ENCODE measurements around the gene PAQR5.
A peak's percentile ranks its signal among the peaks of the same experiment; 100 is the strongest.

The PAQR5 gene

DNA sequence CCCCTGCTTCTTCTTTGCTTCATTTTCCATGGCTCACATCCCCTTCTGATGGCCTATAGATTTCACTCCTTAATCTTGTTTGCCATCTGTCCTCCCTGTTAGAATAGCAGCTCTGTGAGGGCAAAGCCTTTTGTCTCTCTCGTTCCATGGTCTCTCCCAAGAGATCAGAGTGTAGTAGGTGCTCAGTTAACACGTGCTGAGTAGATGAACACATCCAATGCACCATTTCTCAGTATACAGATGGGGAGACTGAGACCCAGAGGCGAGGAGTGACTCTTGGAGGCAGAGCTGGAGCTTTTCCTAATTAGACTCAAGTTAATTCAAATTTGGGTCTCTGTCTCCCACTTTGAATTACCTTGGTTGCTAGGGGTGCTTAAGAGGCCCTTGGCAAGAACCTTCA, 4.2 kb downstream of the PAQR5 start:
- ATAC-seq (ENCODE audit: insufficient read depth, low read depth), result no peak
- no peak for DNase-seq
- Histone ChIP-seq H2AFZ (ENCODE audit: low read depth, low read length) (no peak overlapping the region), H3K9me3 (ENCODE audit: insufficient read depth, low read length, severe bottlenecking) (no peaks in the 10 kb centered on the region), H3K4me1 (ENCODE audit: insufficient read depth, low read length) (no peaks in the 10 kb centered on the region), H3K79me2 (ENCODE audit: insufficient read depth, low read length) (no peaks in the 10 kb centered on the region), H4K20me1 (ENCODE audit: insufficient read depth, low read length) (peaks cover under 1% of the 10 kb centered on the region; the same call in 1 of the 2 replicates), H3K27ac (ENCODE audit: low read length) (no peak overlapping the region), H3K4me2 (ENCODE audit: insufficient read depth, low read length) (no peak overlapping the region), H3K36me3 (ENCODE audit: insufficient read depth, low read length) (no peaks in the 10 kb centered on the region), H3K27me3 (ENCODE audit: insufficient read depth, low read length, poor library complexity) (no peaks in the 10 kb centered on the region), H3K4me3 (ENCODE audit: low read depth in 1 of 2, low read length in 2 of 2) (no peak overlapping the region), H3K9ac (ENCODE audit: low read depth, low read length) (no peak overlapping the region)
- no peak for TF ChIP-seq EZH2 (IDR thresholded peaks at IDR 0.05; ENCODE audit: borderline replicate concordance, low read depth, low read length, severe bottlenecking)
- TF ChIP-seq, protein P1, sequence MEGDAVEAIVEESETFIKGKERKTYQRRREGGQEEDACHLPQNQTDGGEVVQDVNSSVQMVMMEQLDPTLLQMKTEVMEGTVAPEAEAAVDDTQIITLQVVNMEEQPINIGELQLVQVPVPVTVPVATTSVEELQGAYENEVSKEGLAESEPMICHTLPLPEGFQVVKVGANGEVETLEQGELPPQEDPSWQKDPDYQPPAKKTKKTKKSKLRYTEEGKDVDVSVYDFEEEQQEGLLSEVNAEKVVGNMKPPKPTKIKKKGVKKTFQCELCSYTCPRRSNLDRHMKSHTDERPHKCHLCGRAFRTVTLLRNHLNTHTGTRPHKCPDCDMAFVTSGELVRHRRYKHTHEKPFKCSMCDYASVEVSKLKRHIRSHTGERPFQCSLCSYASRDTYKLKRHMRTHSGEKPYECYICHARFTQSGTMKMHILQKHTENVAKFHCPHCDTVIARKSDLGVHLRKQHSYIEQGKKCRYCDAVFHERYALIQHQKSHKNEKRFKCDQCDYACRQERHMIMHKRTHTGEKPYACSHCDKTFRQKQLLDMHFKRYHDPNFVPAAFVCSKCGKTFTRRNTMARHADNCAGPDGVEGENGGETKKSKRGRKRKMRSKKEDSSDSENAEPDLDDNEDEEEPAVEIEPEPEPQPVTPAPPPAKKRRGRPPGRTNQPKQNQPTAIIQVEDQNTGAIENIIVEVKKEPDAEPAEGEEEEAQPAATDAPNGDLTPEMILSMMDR (IDR thresholded peaks at IDR 0.05; ENCODE audit: borderline replicate concordance, extremely low read depth, low read length, poor library complexity, severe bottlenecking), result no peak

DNA sequence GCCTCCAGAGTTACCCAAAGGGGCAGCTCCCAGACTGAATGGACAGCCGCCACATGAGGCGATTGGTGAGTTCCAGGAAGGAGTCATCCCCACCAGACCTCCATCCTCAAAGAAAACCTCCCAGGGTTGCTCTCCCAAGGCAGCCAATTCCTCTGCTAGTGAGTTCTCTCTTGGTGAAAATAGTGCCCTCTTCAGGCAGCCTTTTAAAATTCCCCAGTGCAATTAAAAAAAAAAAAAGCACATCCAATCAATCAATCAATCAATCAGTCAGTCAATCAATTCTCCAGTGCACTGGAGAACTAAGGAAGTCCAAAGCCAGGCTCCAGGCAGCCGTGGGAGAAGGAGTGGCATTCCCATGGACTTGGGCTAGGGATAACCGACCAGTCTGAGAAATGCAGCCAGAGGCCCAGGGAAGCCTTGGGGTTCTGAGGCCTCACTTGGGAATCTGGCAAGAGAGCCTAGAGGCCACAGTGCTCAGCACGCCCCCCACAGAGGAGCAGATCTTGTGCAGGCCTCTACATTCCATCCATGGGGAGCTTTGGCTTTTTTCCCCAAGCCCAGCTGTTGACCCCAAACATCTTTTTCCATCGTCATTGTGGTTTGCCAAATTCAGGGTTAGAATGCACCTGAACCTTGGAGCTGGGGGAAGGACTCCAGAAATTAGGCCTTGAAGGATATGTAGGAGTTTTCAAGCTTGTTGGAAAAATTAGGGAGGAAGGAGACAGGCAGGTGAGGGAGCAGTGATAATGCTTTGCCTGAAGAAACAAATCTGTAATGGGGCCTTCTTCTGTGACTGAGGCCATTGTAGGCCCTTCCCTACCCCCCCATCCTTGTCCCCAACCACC, 4.8 kb downstream of the PAQR5 start:
- no peaks in the 10 kb centered on the region for H3K79me2 ChIP-seq (ENCODE audit: insufficient read depth, low read length)
- no peak for DNase-seq
- no peak overlapping the region for H3K4me2 ChIP-seq (ENCODE audit: insufficient read depth, low read length)
- no peak for ATAC-seq (ENCODE audit: insufficient read depth, low read depth)
- no peak overlapping the region for H2AFZ ChIP-seq (ENCODE audit: low read depth, low read length)
- TF ChIP-seq EZH2 (IDR thresholded peaks at IDR 0.05; ENCODE audit: borderline replicate concordance, low read depth, low read length, severe bottlenecking), result no peak
- TF ChIP-seq, protein P1 (IDR thresholded peaks at IDR 0.05; ENCODE audit: borderline replicate concordance, extremely low read depth, low read length, poor library complexity, severe bottlenecking), result peak; percentile 22
- H3K27ac ChIP-seq (ENCODE audit: low read length), result no peak overlapping the region
- no peak overlapping the region for H3K4me3 ChIP-seq (ENCODE audit: low read depth in 1 of 2, low read length in 2 of 2)
- no peaks in the 10 kb centered on the region for H3K9me3 ChIP-seq (ENCODE audit: insufficient read depth, low read length, severe bottlenecking)
- H3K36me3 ChIP-seq (ENCODE audit: insufficient read depth, low read length), result no peaks in the 10 kb centered on the region
- no peaks in the 10 kb centered on the region for H3K27me3 ChIP-seq (ENCODE audit: insufficient read depth, low read length, poor library complexity)
- no peak overlapping the region for H3K9ac ChIP-seq (ENCODE audit: low read depth, low read length)
- H3K4me1 ChIP-seq (ENCODE audit: insufficient read depth, low read length), result no peaks in the 10 kb centered on the region
- no peaks in the 10 kb centered on the region for H4K20me1 ChIP-seq (ENCODE audit: insufficient read depth, low read length)

DNA sequence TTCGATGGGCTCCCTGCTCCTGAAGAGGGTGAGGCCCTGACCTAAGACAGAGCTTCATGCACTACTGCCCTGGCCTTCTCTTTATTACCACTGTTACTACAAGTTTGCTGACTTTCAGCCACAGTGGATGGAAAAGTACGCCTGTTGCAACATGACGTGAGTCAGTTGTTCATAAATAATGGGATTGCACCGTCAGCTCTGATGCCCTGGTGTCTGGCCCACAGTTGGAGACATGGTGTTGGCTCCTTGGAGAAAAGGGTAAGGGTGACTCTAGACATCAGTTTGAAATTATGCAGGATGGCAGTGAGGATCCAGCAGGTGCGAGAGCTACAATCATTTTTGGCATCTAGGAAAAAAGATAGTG, 5.5 kb downstream of the PAQR5 start:
- Histone ChIP-seq H4K20me1 (ENCODE audit: insufficient read depth, low read length) (no peaks in the 10 kb centered on the region), H3K4me3 (ENCODE audit: low read depth in 1 of 2, low read length in 2 of 2) (no peak overlapping the region), H3K9me3 (ENCODE audit: insufficient read depth, low read length, severe bottlenecking) (no peaks in the 10 kb centered on the region), H3K36me3 (ENCODE audit: insufficient read depth, low read length) (no peaks in the 10 kb centered on the region), H3K9ac (ENCODE audit: low read depth, low read length) (no peak overlapping the region), H3K27me3 (ENCODE audit: insufficient read depth, low read length, poor library complexity) (no peaks in the 10 kb centered on the region), H3K4me2 (ENCODE audit: insufficient read depth, low read length) (no peak overlapping the region), H3K4me1 (ENCODE audit: insufficient read depth, low read length) (no peaks in the 10 kb centered on the region), H2AFZ (ENCODE audit: low read depth, low read length) (no peak overlapping the region), H3K27ac (ENCODE audit: low read length) (no peak overlapping the region), H3K79me2 (ENCODE audit: insufficient read depth, low read length) (no peaks in the 10 kb centered on the region)
- ATAC-seq (ENCODE audit: insufficient read depth, low read depth) (no peak), DNase-seq (no peak)
- TF ChIP-seq, protein P1 (IDR thresholded peaks at IDR 0.05; ENCODE audit: borderline replicate concordance, extremely low read depth, low read length, poor library complexity, severe bottlenecking), result no peak
- no peak for TF ChIP-seq EZH2 (IDR thresholded peaks at IDR 0.05; ENCODE audit: borderline replicate concordance, low read depth, low read length, severe bottlenecking)

Data from DND-41 (cell line).